ENCODE data around the gene ETV1.

ETV1 gene

GRCh38 chr7:13988731-13989125 lies 738 bp downstream of the ETV1 start:
- DNase-seq (ENCODE audit: insufficient read length, low spot score) (no peak), FAIRE-seq (no peak)
- TF ChIP-seq POLR2AphosphoS5 (IDR thresholded peaks at IDR 0.05; ENCODE audit: low read depth, low read length) (no peak), TAF1 (IDR thresholded peaks at IDR 0.05; ENCODE audit: low read depth, low read length) (no peak), POU2F2 (IDR thresholded peaks at IDR 0.05; ENCODE audit: low read depth, low read length) (no peak), PAX5 (IDR thresholded peaks at IDR 0.05; ENCODE audit: insufficient read depth, low read length, severe bottlenecking) (no peak), POLR2A (IDR thresholded peaks at IDR 0.05; ENCODE audit: low read depth, low read length) (no peak), SPI1 (IDR thresholded peaks at IDR 0.05; ENCODE audit: low read depth, low read length) (no peak)

- no peak for DNase-seq (ENCODE audit: insufficient read length, low spot score)
- TF ChIP-seq SPI1 (IDR thresholded peaks at IDR 0.05; ENCODE audit: low read depth, low read length) (no peak), POU2F2 (IDR thresholded peaks at IDR 0.05; ENCODE audit: low read depth, low read length) (no peak), POLR2AphosphoS5 (IDR thresholded peaks at IDR 0.05; ENCODE audit: low read depth, low read length) (no peak), PAX5 (IDR thresholded peaks at IDR 0.05; ENCODE audit: insufficient read depth, low read length, severe bottlenecking) (no peak), TAF1 (IDR thresholded peaks at IDR 0.05; ENCODE audit: low read depth, low read length) (no peak), POLR2A (IDR thresholded peaks at IDR 0.05; ENCODE audit: low read depth, low read length) (no peak)
- FAIRE-seq = no peak
Observed at GRCh38 chr7:13988065-13988464, 1.4 kb downstream of the ETV1 start.

- DNase-seq (ENCODE audit: insufficient read length, low spot score) (no peak), FAIRE-seq (no peak)
- TF ChIP-seq SPI1 (IDR thresholded peaks at IDR 0.05; ENCODE audit: low read depth, low read length) (no peak), POU2F2 (IDR thresholded peaks at IDR 0.05; ENCODE audit: low read depth, low read length) (no peak), PAX5 (IDR thresholded peaks at IDR 0.05; ENCODE audit: insufficient read depth, low read length, severe bottlenecking) (no peak), TAF1 (IDR thresholded peaks at IDR 0.05; ENCODE audit: low read depth, low read length) (no peak), POLR2AphosphoS5 (IDR thresholded peaks at IDR 0.05; ENCODE audit: low read depth, low read length) (no peak), POLR2A (IDR thresholded peaks at IDR 0.05; ENCODE audit: low read depth, low read length) (no peak)
Observed at GRCh38 chr7:13987395-13987794, 2.1 kb downstream of the ETV1 start.

GRCh38 chr7:13986208-13986607 lies 3.3 kb downstream of the ETV1 start:
- no peak for DNase-seq (ENCODE audit: insufficient read length, low spot score)
- no peak for FAIRE-seq
- TF ChIP-seq PAX5 (IDR thresholded peaks at IDR 0.05; ENCODE audit: insufficient read depth, low read length, severe bottlenecking) = no peak
- no peak for TF ChIP-seq POU2F2 (IDR thresholded peaks at IDR 0.05; ENCODE audit: low read depth, low read length)
- no peak for TF ChIP-seq SPI1 (IDR thresholded peaks at IDR 0.05; ENCODE audit: low read depth, low read length)
- TF ChIP-seq POLR2A (IDR thresholded peaks at IDR 0.05; ENCODE audit: low read depth, low read length) = no peak
- no peak for TF ChIP-seq TAF1 (IDR thresholded peaks at IDR 0.05; ENCODE audit: low read depth, low read length)
- TF ChIP-seq POLR2AphosphoS5 (IDR thresholded peaks at IDR 0.05; ENCODE audit: low read depth, low read length) = no peak

GRCh38 chr7:13984831-13985685 lies 4.4 kb downstream of the ETV1 start:
- DNase-seq (ENCODE audit: insufficient read length, low spot score) (no peak), FAIRE-seq (no peak)
- TF ChIP-seq POU2F2 (IDR thresholded peaks at IDR 0.05; ENCODE audit: low read depth, low read length) (no peak), SPI1 (IDR thresholded peaks at IDR 0.05; ENCODE audit: low read depth, low read length) (no peak), PAX5 (IDR thresholded peaks at IDR 0.05; ENCODE audit: insufficient read depth, low read length, severe bottlenecking) (no peak), TAF1 (IDR thresholded peaks at IDR 0.05; ENCODE audit: low read depth, low read length) (no peak), POLR2AphosphoS5 (IDR thresholded peaks at IDR 0.05; ENCODE audit: low read depth, low read length) (no peak), POLR2A (IDR thresholded peaks at IDR 0.05; ENCODE audit: low read depth, low read length) (no peak)

GRCh38 chr7:13984061-13984460 lies 5.4 kb downstream of the ETV1 start:
- DNase-seq (ENCODE audit: insufficient read length, low spot score) = no peak
- no peak for FAIRE-seq
- TF ChIP-seq POLR2AphosphoS5 (IDR thresholded peaks at IDR 0.05; ENCODE audit: low read depth, low read length) (no peak), POU2F2 (IDR thresholded peaks at IDR 0.05; ENCODE audit: low read depth, low read length) (no peak), POLR2A (IDR thresholded peaks at IDR 0.05; ENCODE audit: low read depth, low read length) (no peak), SPI1 (IDR thresholded peaks at IDR 0.05; ENCODE audit: low read depth, low read length) (no peak)

- TF ChIP-seq POLR2A (IDR thresholded peaks at IDR 0.05; ENCODE audit: low read depth, low read length) (no peak), PAX5 (IDR thresholded peaks at IDR 0.05; ENCODE audit: insufficient read depth, low read length, severe bottlenecking) (no peak), SPI1 (IDR thresholded peaks at IDR 0.05; ENCODE audit: low read depth, low read length) (no peak), POU2F2 (IDR thresholded peaks at IDR 0.05; ENCODE audit: low read depth, low read length) (no peak), POLR2AphosphoS5 (IDR thresholded peaks at IDR 0.05; ENCODE audit: low read depth, low read length) (no peak), TAF1 (IDR thresholded peaks at IDR 0.05; ENCODE audit: low read depth, low read length) (no peak)
- FAIRE-seq = no peak
Observed at GRCh38 chr7:13982940-13983677, 6.4 kb downstream of the ETV1 start.

GRCh38 chr7:13981070-13981469 lies 8.4 kb downstream of the ETV1 start:
- DNase-seq (ENCODE audit: insufficient read length, low spot score) (no peak), FAIRE-seq (no peak)
- TF ChIP-seq POU2F2 (IDR thresholded peaks at IDR 0.05; ENCODE audit: low read depth, low read length) (no peak), SPI1 (IDR thresholded peaks at IDR 0.05; ENCODE audit: low read depth, low read length) (no peak), POLR2A (IDR thresholded peaks at IDR 0.05; ENCODE audit: low read depth, low read length) (no peak), PAX5 (IDR thresholded peaks at IDR 0.05; ENCODE audit: insufficient read depth, low read length, severe bottlenecking) (no peak), POLR2AphosphoS5 (IDR thresholded peaks at IDR 0.05; ENCODE audit: low read depth, low read length) (no peak), TAF1 (IDR thresholded peaks at IDR 0.05; ENCODE audit: low read depth, low read length) (no peak)

More at GRCh38 chr7:13982940-13983677, 6.4 kb downstream of the ETV1 start:
- DNase-seq (ENCODE audit: insufficient read length, low spot score) = no peak

- TF ChIP-seq POLR2AphosphoS5 (IDR thresholded peaks at IDR 0.05; ENCODE audit: low read depth, low read length) (no peak), POLR2A (IDR thresholded peaks at IDR 0.05; ENCODE audit: low read depth, low read length) (no peak), PAX5 (IDR thresholded peaks at IDR 0.05; ENCODE audit: insufficient read depth, low read length, severe bottlenecking) (no peak), TAF1 (IDR thresholded peaks at IDR 0.05; ENCODE audit: low read depth, low read length) (no peak), SPI1 (IDR thresholded peaks at IDR 0.05; ENCODE audit: low read depth, low read length) (no peak), POU2F2 (IDR thresholded peaks at IDR 0.05; ENCODE audit: low read depth, low read length) (no peak)
- DNase-seq (ENCODE audit: insufficient read length, low spot score) (no peak), FAIRE-seq (no peak)
Observed at GRCh38 chr7:13980474-13980873, 9.0 kb downstream of the ETV1 start.

All from GM12891 (cell line).